GM19372 (cell line): ENCODE measurements around the gene ST6GALNAC4.

Experiments
- ATAC-seq: cut with Tn5 transposase; IDR thresholded peaks from one replicate; pipeline ENCODE4 v1.9.1; 2021; ENCODE audit warnings: mild to moderate bottlenecking, low read depth, moderate library complexity; ENCODE audit not compliant: unreplicated experiment

ST6GALNAC4 gene

DNA sequence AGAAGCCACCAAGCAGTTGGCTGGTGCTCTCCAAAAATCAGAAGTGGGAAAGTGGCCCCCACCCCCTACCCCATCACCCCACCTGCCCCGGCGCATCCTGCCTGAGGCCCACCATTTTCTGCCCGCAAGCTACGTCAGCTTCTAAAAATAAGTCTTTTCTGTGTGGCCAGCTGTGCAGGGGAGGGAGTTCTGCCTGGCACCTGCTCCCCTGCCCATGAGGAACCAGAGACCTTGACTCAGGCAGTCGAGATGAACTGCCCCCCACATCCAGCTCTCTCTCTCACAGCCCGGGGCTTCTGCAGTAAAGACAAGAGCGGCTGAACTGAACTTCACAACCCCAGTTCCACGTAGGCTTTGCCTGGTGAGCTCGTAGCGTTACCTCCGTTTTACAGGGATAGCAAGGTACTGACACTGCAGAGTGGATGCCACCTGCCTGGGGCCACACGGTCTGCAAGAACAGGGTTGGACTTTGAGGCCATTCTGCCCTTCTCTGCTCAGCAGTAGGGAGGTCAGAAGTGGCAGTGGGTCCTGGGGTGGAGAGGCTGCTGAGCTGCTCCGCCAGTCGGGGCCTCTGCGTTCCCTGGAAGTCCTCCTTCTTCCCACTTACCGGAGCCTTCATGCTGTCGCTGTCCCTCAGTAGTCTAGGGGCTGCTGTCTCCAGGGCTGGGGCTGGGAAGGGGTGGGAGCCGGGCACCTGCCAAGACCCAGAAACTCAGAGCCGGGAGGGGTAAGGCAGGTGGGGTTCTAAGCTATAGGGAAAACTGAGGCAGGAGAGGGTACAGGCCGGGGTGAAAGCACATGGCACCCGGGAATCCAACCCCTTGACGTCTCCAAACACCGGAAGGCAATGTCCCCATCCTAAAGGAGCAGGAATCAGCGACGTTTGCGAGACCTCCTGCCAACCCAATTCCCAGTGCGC, 781 bp downstream of the ST6GALNAC4 start:
- ATAC-seq, result no peak

DNA sequence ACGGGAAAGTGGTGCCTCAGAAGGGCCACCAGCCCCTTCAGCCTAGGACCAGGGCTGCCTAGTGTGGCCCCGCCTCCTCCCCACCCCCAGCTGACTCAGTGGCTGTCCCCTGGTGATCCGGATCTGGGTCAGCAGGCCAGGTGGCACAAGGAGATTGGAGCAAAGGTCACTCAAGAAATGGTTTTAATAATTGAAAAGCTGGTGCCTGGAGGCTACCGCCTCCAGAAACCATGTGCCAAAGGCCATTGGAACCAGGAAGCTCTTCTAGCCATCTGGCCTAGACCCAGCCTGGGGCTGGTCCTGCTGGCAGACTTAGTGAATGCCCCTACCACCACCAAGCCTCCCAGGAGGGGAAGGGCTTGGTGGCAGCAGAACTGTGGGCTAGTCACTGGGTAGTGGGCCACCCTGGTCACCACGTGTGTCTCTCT, 1.5 kb downstream of the ST6GALNAC4 start:
- ATAC-seq, result no peak

DNA sequence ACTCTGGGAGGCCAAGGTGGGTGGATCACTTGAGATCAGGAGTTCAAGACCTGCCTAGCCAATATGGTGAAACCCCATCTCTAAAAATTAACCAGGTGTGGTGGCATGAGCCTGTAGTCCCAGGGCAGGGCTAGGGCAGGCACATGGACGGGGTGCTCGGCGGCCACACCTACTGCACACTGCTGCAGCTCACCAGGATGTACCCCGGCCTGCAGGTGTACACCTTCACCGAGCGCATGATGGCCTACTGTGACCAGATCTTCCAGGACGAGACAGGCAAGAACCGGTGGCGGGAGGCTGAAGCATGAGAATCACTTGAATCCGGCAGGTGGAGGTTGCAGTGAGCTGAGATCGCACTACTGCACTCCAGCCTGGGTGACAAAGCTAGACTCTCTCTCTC, 3.2 kb downstream of the ST6GALNAC4 start:
- ATAC-seq, result no peak

DNA sequence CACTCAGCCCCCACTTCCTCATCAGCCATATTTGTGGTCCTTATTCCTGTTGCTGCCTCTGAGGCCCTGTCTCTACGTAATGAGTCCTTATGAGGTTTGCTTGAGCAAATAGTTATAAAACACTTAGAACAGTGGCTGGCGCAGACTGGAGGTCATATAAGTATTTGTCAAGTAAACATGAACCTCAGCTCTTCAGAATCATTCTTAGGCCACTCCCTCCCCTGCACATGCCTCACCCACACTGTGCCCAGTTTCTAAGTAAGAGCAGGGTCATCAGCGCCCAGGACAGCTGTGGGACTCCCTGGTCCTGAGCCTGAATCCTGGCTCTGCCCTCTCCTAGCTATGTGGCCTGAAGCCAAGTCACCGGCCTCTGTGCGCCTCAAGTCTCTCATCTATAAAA, 4.0 kb downstream of the ST6GALNAC4 start:
- no peak for ATAC-seq

DNA sequence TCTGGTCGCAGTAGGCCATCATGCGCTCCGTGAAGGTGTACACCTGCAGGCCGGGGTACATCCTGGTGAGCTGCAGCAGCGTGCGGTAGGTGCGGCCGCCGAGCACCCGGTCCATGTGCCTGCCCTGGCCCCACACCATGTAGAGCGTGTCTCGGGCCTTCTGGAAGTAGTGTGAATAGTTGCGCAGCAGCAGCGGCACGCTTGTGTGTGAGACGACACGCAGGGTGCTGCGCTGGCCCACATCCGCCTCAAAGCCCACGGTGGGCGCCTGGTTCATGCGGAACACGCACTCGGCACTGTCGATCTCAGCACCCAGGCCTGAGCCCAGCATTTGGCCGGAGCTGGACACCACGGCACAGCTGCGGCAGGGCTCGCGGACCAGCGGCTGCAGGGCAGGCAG, 4.5 kb downstream of the ST6GALNAC4 start:
- no peak for ATAC-seq

DNA sequence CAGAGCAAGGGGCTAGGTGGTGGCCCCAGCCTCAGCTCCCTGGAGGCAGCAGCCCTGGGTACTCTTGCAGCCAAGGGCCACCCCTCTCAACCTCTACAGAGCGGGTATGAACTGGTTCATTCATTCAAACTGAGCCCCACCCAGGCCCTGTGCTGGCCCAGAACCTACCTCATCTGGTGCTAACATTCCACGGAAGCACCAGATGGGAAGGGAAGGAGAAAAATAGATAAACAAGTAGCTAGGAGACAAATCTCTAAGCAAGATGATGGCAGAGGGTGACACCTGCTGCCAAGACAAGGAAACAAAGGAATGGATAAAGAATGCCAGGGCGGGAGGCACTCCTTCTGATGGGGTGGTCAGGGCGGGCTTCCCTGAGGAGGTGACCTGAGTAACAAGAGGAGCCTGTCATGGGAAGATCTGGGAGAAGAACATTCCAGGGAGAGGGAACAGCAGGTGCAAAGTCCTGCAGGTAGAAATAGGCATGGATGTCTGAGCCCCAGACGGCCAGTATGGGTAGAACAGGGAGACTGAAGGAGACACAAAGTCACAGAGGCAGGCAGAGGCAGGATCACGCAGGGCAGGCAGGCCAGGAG, 6.1 kb downstream of the ST6GALNAC4 start:
- ATAC-seq, result no peak

DNA sequence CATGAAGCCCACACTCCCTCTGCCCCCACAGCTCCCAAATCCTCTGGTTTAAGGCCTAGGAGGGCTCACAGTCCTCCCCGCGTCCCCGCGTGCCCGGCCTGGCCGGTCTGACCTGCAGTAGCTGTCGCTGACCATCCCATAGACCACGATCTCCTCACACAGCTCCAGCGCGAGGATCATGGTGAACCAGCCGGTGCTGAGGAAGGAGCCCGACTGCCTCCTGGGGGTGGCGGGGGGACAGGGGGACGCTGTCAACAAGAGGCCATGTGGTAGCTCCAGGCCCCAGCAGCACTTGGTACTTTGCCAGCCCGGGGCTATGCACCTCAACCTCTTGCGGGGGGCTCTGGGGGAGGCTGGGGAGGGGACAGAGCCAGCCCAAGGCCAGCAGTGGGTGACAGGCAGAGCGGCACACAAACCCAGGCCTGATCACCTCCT, 7.0 kb downstream of the ST6GALNAC4 start:
- ATAC-seq, result no peak

DNA sequence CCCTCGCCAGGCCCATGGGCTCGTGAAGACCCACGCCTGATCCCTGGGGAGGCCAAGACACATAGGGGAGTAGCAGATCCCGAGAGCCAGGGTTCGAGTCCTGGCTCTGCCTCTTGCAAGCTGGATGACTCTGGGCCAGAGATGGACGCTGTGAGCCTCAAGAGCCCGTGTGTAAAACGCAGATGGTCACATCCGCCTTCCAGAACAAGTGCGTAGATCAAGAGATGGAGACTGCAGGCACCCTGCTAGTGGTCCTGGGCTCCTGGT, 8.2 kb downstream of the ST6GALNAC4 start:
- ATAC-seq, result no peak

DNA sequence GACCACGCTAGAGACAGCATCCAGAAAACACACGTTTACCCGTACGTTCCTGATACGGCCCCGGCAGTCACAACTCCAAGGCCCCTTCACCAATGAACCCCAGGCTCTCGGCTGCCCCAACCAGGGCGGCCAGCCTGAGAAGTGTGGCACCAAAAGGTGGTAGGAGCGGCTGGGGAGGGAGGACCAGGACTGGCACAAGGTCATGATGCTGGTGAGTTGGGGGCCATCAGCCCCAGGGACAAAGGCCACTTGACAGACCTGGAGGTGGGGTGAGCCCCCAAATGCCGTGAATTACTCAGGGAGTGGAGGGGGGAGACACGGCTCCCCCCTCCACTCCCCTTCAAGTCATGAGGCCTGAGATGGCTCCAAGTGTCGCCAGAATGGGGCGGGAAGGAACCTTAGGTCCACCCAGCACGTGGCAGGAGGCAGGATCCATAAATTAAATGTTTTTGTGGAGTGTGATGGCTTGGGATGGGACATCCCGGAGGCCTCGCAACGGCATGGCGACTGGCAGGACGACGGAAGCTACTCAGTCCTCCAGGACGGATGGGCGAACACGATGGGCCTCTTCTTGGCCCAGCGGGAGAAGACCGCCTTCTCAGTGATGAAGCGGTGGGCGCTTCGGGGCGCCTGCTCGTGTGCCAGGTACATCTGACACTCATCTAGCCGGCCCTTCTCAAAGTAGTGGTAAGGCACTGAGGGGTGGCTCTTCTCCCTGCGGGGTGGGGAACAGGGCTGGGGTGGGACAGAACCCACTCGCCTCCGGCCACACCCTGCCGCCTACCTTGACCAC, 8.8 kb downstream of the ST6GALNAC4 start:
- no peak for ATAC-seq

DNA sequence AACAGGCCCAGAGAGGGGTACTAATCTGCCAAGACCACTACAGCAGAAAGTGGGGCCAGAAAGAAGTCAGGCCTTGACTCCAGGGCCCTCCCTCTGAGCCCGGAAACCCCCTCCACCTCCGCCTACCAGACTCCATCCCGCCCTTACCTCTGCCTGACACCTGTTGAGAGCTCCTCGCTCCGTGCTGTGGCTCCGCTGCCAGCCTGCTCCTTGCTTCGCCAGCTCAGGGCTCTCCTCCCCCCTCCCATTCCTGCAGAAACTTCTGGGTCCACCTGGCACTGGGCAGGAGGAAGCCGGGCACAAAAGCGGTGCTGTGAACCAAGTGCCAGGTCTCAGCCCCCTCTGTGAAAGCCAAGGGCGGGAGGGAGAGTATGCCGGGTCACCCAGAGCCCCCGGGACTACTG, 11.1 kb downstream of the ST6GALNAC4 start:
- ATAC-seq, result no peak

DNA sequence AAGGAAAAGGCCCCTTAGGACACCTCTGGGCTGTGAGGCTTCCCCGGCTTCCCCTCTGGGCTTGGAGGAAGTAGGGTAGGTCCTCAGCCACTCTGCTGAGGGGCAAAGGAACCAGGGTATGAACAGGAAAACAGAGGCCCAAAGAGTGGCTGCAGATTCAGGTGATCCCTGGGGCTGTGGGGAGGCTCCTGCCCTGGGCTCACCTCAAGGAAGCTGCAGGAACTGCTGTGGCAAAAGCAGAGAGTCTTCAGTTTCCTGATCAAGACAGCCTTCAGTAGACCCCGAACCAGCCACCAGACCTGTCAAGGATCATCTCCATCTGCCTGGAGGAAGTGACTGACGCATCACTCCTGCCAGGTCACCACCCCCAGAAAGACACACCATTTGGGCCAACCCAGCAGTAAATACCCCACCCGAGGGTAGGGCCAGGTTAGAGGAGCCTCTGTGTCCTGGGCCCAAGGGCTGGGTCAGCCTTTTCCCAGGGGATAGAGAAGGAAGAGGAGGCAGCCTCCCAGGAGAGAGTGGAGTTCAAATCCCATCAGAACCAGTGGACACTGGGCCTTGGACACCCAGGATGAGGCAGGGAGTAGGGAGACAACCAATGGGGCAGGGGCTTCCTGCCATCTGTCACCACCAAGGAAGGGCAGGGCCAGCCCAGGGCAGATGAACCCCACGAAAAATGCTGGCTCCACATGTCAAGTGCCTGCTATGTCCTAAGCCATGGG, 11.7 kb downstream of the ST6GALNAC4 start:
- no peak for ATAC-seq

DNA sequence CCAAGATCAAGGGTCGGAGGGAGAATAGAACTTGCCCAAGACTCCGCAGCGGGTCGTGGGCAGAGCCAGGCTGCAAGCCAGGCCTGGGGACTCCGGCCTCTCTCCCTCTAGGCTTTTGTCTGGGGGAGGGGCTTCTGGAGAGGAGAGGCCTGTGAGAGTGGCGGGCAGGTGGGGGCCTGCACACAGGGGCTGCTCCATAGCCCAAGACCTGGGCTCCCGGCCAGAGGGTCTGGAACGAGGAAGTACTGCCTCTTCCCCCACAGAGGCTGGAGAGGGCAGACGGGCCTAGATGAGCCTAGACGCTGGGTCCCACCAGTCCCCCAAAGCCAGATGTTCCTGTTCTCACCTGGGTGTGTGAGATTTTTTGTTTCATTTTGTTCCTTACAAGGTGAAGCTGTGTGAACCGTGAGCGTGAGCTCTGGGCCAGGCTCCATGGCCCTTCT, 12.3 kb downstream of the ST6GALNAC4 start:
- ATAC-seq, result no peak

DNA sequence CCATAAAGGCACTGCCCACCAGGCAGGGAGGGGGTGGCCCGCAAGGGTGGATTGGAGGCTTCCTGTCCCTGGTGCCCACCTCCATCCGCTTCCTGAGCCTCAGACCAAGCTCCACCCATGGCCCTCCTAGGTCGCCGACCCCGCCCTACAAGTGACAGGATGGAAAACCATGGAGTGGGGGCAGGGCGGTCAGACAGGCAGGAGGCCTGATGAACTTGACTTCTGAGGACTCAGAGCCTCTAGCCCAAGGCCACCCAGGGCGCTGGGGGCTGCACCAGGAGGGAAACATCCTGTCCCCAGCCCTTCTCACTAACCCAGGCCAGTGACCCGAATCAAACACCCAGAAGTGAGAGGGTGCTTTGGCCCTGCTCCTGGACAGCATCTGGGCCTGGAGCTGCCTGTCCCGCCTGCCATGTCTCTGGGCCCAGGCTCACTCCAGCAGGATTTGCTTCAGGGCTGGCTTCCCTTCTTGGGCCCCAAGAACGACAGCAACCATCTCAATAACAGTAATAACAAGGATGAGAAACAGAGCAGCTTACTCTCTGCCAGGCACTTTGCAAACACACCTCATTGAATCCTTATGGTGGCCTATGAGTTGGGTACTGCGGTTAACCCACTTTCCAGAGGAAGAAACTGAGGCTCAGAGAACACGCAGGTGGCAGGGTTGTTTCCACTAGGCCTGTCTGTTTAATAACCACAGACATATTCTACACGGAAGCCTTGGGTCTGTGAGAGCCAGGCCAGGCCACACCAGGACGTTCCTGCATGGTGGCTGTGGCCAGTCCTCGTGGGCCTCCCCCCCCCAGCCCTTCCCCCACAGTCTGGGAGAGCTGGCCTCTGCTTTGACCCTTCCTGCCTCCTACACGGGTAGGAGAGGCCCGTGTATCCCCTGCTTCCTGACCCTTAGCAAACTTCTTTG, 13.0 kb downstream of the ST6GALNAC4 start:
- no peak for ATAC-seq

DNA sequence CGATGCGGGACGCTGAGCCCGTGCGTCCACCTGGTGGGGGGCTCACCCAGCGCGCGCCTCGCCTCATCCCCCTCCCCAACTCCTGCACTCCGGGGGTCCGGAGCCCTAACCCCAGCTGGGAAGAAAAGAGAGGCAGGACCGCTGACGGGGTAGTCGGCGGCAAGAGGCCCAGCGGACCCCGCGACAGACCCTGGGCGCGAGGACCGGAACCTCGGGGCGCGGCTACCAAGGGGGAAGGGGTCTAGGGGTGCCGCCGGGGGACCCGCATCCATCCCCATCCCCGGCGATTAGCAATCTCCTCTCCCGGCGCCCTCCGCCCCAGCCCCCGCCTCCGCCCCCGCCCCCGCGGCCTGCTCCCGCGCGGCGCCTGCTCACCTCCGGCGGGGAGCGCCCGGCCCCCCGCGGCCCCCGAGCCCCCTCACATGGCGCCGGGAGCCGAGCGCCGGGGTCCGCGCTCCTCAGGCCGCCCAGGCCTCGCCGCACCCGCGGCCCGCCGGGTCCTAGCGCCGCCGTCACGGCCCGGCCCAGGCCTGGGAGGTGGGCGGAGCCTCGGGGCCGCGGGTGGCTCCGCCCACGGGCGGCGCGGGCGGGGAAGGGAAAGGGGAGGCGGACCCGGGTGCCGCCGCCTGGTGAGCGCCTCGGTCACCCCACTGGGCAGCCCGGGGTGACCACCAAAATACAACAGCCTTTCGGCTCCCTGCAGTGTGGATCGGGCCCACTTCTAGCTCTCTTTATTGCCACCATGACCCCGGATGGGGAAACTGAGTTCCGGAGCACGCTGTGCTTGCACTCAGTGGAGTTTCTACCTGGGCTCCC, 17.5 kb downstream of the ST6GALNAC4 start, which contains the start of gene ST6GALNAC6:
Gene ST6GALNAC6, minus strand, starts transcription at position 476 of the 816 bp plus-strand sequence. CDS start 1,622 bp downstream, outside the sequence.
- ATAC-seq, result peak; percentile 73

DNA sequence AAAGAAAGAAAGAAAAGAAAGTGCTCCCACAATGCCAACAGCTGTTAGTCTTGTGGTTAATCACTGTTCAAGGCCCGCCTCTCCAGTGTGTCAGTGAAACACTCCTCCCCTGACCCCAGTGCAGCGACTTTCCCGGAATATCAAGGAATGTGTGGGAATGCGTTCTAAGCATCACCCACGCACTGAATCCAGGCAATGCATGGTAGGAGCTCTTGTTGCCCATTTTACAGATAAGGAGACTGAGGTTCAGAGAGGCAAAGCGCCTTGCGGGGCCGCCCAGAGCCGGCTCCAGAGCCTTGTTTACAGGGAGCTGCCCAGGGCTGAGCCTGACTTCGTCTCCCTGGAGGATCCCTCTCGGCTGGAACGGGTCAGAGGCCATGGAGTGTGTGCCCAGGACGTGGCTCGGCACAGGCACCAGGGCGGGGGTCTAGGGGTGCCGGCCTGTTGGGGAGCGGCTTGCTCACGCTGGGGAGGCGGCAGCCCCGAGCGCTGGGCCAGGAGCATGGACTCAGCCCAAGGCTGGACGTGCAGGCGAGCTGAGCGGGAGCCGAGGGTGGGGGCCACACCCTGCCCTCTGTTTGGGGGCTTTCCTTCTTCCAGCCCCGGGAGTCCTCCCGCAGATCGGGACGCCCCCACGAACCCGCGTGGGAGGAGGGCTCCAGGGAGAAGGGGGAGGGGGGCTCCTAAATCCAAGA, 18.3 kb downstream of the ST6GALNAC4 start:
- ATAC-seq, result no peak

DNA sequence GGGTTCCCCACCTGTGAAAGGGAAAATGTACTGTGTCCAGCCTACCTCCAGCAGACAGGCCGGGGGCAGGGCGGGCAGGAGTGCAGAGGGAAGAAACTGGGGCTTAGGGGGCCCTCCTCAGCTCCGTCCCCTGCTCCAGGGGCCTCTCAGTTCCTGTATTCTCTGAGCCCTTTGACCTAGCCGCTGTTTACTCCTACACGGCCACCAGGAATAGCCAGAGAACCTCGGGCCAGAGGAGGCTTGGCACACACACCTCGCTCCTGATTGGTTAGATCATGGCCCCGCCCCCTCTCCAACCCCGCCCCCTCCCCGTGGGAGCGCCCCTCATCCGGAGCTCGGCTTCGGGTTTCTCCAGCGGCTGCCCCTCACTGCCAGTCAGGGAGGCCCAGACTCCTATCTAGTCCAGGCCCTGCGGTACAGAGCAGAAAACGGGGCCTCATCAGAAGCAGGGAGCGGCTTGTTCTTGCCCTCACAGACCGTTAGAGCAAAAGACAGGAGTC, 19.6 kb downstream of the ST6GALNAC4 start:
- ATAC-seq, result no peak

DNA sequence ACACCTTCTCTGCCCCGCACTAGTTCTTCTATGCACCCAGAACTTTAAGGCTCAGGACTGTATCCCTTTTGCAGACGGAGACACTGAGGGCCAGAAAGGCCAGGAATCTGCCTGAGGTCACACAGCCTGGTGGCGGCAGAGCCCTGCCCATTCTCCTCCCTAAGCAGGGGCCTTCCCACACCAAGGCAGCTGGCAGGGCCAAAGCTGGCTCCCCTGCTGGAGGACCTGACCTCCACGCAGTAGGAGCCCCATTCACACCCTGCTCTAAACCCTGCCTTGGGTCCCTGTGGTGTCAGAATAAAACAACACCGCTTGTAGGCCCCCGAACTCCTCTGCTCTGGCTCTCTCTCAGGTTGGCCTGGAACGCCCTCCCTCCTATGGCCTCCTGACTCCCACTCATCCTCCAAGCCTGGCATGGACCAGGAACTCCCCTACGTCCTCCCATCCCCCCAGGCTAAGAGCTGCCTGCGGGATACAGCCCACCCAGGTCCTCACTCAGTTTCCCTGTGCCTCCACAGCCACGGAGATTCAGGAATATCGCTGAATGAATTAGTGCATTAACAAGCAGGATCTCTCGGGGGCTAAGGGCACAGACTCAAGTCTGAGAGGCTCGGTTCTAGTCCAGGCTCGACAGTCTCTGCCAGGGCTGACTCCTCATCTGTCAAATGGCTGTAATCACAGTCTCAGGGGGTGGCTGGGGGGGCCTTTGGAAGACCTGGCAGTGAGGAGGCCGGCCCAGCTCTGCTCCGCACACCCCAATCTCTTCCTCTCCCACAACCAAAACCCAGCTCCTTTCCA, 20.2 kb downstream of the ST6GALNAC4 start:
- no peak for ATAC-seq
